IMR-90 (cell line): ENCODE measurements around the gene PPHLN1. TPM values are rescaled to one million over a fixed set of nuclear protein-coding genes. Genes with fewer than 3 reads are reported as not detected.
A peak's percentile ranks its signal among the peaks of the same experiment; 100 is the strongest.

Experiments used
- ATAC-seq: fragments of 200-7000 bp; cut with Tn5 transposase; 2 replicates; pipeline ENCODE4 v1.9.1; 2020; ENCODE audit warnings: low read depth, mild to moderate bottlenecking, moderate library complexity
- BruUV-seq: library from RNA; stranded (reverse); fragments of 400-500 nt; replicated peaks from 2 replicates; lab custom pipeline; 2021; lab: Mats Ljungman, UMichigan
- CTCF ChIA-PET: fragments of 300-600 bp; formaldehyde crosslinking; extraction: SDS; loops from one replicate; lab custom pipeline; 2021; ENCODE audit warnings: antibody characterized with exemption; lab: Yijun Ruan, JAX
- POLR2A ChIA-PET: fragments of 300-600 bp; sonication (Branson Sonifier 250); formaldehyde crosslinking; loops from one replicate; lab custom pipeline; 2022; ENCODE audit warnings: antibody characterized with exemption; ENCODE audit not compliant: unreplicated experiment; lab: Charles Lee
- DNase-seq: peaks from one replicate; pipeline ENCODE4 v3.0.0; 2013
- H2AFZ ChIP-seq: replicated peaks from 2 replicates; pipeline ENCODE3; 2013; ENCODE audit warnings: low read length, mild to moderate bottlenecking; ENCODE audit not compliant: poor library complexity
- H2AK5ac ChIP-seq: 2 replicates; pipeline ENCODE4 v1.6.1; 2013; ENCODE audit warnings: low read depth, low read length, inconsistent platforms
- H2AK9ac ChIP-seq: replicated peaks from 2 replicates; pipeline ENCODE3; 2013; ENCODE audit warnings: mild to moderate bottlenecking, low read depth, low read length, moderate library complexity; ENCODE audit not compliant: poor library complexity
- H2BK120ac ChIP-seq: 2 replicates; pipeline ENCODE4 v1.6.1; 2013; ENCODE audit warnings: low read depth, low read length, inconsistent platforms
- H2BK15ac ChIP-seq: 3 replicates; pipeline ENCODE4 v1.6.1; 2013; ENCODE audit warnings: low read depth, low read length, inconsistent platforms
- H2BK20ac ChIP-seq: 2 replicates; pipeline ENCODE4 v1.6.1; 2013; ENCODE audit warnings: low read depth, mild to moderate bottlenecking, inconsistent platforms, low read length, moderate library complexity
- H2BK5ac ChIP-seq: 2 replicates; pipeline ENCODE4 v1.6.1; 2013; ENCODE audit warnings: mild to moderate bottlenecking, low read depth, low read length, inconsistent platforms; ENCODE audit not compliant: poor library complexity, severe bottlenecking
- H3K14ac ChIP-seq: replicated peaks from 2 replicates; pipeline ENCODE4 v1.6.1; 2013; ENCODE audit warnings: low read depth, low read length, inconsistent platforms
- H3K18ac ChIP-seq: 2 replicates; pipeline ENCODE4 v1.6.1; 2013; ENCODE audit warnings: low read depth, low read length, control low read depth
- H3K23ac ChIP-seq: 2 replicates; pipeline ENCODE4 v1.6.1; 2013; ENCODE audit warnings: low read depth, low read length, inconsistent platforms
- H3K27ac ChIP-seq: 2 replicates; pipeline ENCODE4 v1.5.1; 2013; ENCODE audit warnings: mild to moderate bottlenecking, control low read depth, low read length; ENCODE audit not compliant: insufficient read depth
- H3K27me3 ChIP-seq: 2 replicates; pipeline ENCODE4 v1.6.1; 2013; ENCODE audit warnings: low read length; ENCODE audit not compliant: control insufficient read depth, insufficient read depth
- H3K36me3 ChIP-seq: 2 replicates; pipeline ENCODE4 v1.6.1; 2013; ENCODE audit warnings: low read length, mixed read lengths; ENCODE audit not compliant: control insufficient read depth, insufficient read depth
- H3K4ac ChIP-seq: 2 replicates; pipeline ENCODE4 v1.6.1; 2013; ENCODE audit warnings: low read depth, low read length, inconsistent platforms
- H3K4me1 ChIP-seq: 2 replicates; pipeline ENCODE4 v1.6.1; 2013; ENCODE audit warnings: low read length, mixed read lengths; ENCODE audit not compliant: control insufficient read depth, insufficient read depth
- H3K4me2 ChIP-seq: 2 replicates; pipeline ENCODE4 v1.6.1; 2013; ENCODE audit warnings: low read depth, mild to moderate bottlenecking, control low read depth, low read length, moderate library complexity
- H3K4me3 ChIP-seq: 2 replicates; pipeline ENCODE4 v1.5.1; 2013; ENCODE audit warnings: low read depth, mild to moderate bottlenecking, control low read depth, low read length, moderate library complexity; ENCODE audit not compliant: insufficient read depth
- H3K56ac ChIP-seq: 2 replicates; pipeline ENCODE4 v1.6.1; 2013; ENCODE audit warnings: low read length, inconsistent platforms; ENCODE audit not compliant: insufficient read depth; ENCODE audit errors: extremely low read depth
- H3K79me1 ChIP-seq, 2 experiments: 2 replicates each; pipeline ENCODE4 v1.6.1; 2013; ENCODE audit warnings: low read length in 2 of 2, inconsistent platforms in 1 of 2, low read depth in 1 of 2
- H3K9ac ChIP-seq: 2 replicates; pipeline ENCODE4 v1.6.1; 2013; ENCODE audit warnings: low read depth, low read length, control low read depth
- H3K9me1 ChIP-seq: 2 replicates; pipeline ENCODE4 v1.6.1; 2013; ENCODE audit warnings: low read length, inconsistent platforms; ENCODE audit not compliant: insufficient read depth
- H3K9me3 ChIP-seq: 2 replicates; pipeline ENCODE4 v1.6.1; 2013; ENCODE audit warnings: low read length; ENCODE audit not compliant: control insufficient read depth, insufficient read depth
- H4K20me1 ChIP-seq: 2 replicates; pipeline ENCODE4 v1.6.1; 2013; ENCODE audit warnings: low read length, inconsistent platforms; ENCODE audit not compliant: insufficient read depth
- H4K5ac ChIP-seq: 2 replicates; pipeline ENCODE4 v1.6.1; 2013; ENCODE audit warnings: mild to moderate bottlenecking, low read depth, low read length, control low read depth
- H4K8ac ChIP-seq, 2 experiments: 2 replicates each; pipeline ENCODE4 v1.6.1; 2013; ENCODE audit warnings: low read depth in 2 of 2, low read length in 2 of 2, control low read depth in 1 of 2, inconsistent platforms in 1 of 2
- H4K91ac ChIP-seq: 2 replicates; pipeline ENCODE4 v1.6.1; 2013; ENCODE audit warnings: low read depth, low read length, inconsistent platforms; ENCODE audit not compliant: insufficient read depth
- BHLHE40 ChIP-seq: fragments of 150-350 bp; IDR thresholded peaks from 2 replicates; pipeline ENCODE4 v1.6.1; 2016; ENCODE audit warnings: mild to moderate bottlenecking, low read depth, low read length
- CEBPB ChIP-seq: IDR thresholded peaks from 2 replicates; pipeline ENCODE4 v1.6.1; 2012; ENCODE audit warnings: low read depth, low read length, improper control_type of control experiment
- CHD1 ChIP-seq: IDR thresholded peaks from 2 replicates; pipeline ENCODE4 v1.6.1; 2012; ENCODE audit warnings: low read depth, low read length, improper control_type of control experiment
- CTCF ChIP-seq: conservative IDR thresholded peaks from 2 replicates; pipeline ENCODE4 v1.5.1; 2012; ENCODE audit warnings: mild to moderate bottlenecking, low read depth, low read length, improper control_type of control experiment
- ELK1 ChIP-seq: fragments of 150-350 bp; IDR thresholded peaks from 2 replicates; pipeline ENCODE4 v1.6.1; 2016; ENCODE audit warnings: low read depth, mild to moderate bottlenecking, low read length, moderate library complexity, borderline replicate concordance
- MAFK ChIP-seq: IDR thresholded peaks from 2 replicates; pipeline ENCODE4 v1.6.1; 2012; ENCODE audit warnings: low read depth, low read length, improper control_type of control experiment
- MXI1 ChIP-seq: IDR thresholded peaks from 2 replicates; pipeline ENCODE4 v1.6.1; 2012; ENCODE audit warnings: low read depth, mild to moderate bottlenecking, low read length, moderate library complexity, borderline replicate concordance
- NFE2L2 ChIP-seq: fragments of 150-350 bp; IDR thresholded peaks from 2 replicates; pipeline ENCODE4 v1.6.1; 2016; ENCODE audit warnings: low read depth, mild to moderate bottlenecking, low read length
- POLR2A ChIP-seq: IDR thresholded peaks from 2 replicates; pipeline ENCODE4 v1.6.1; 2012; ENCODE audit warnings: mild to moderate bottlenecking, low read depth, low read length
- RCOR1 ChIP-seq: IDR thresholded peaks from 2 replicates; pipeline ENCODE4 v1.6.1; 2012; ENCODE audit warnings: mild to moderate bottlenecking, low read length, improper control_type of control experiment; ENCODE audit not compliant: insufficient replicate concordance
- RFX5 ChIP-seq: IDR thresholded peaks from 2 replicates; pipeline ENCODE4 v1.8.0; 2012; ENCODE audit warnings: low read depth, mild to moderate bottlenecking, low read length, moderate library complexity
- SMC3 ChIP-seq: fragments of 150-350 bp; IDR thresholded peaks from 2 replicates; pipeline ENCODE4 v1.6.1; 2016; ENCODE audit warnings: low read depth, mild to moderate bottlenecking, antibody characterized with exemption, low read length, moderate library complexity
- WGBS, 2 experiments: methylation state at CpG; one replicate each; pipeline versions ENCODE4 v1.1.5 to v1.1.7; 2013; ENCODE audit warnings: missing lambda C conversion rate in 2 of 2; ENCODE audit not compliant: insufficient read length in 1 of 2; ENCODE audit errors: extremely low coverage in 2 of 2; 5-methylcytosine and 5-hydroxymethylcytosine counted together
- dilution Hi-C: fragments of 300-500 bp; cut with HindIII; formaldehyde crosslinking; loops from one replicate; pipeline ENCODE4 v1.14.3; 2018; ENCODE audit warnings: low sequenced_read_pairs; ENCODE audit not compliant: unreplicated experiment
- in situ Hi-C: fragments of 300-500 bp; cut with MboI; formaldehyde crosslinking; loops from 3 replicates; pipeline ENCODE4 v1.14.3; 2019; ENCODE audit warnings: low sequenced_read_pairs, inconsistent platforms, mixed read lengths
- intact Hi-C: fragments of 100-400 bp; cut with micrococcal nuclease; formaldehyde crosslinking; loops from 2 replicates; pipeline ENCODE4 v1.10.0; 2022
- polyA plus RNA-seq, 3 experiments: library from polyadenylated mRNA; depleted of rRNA; stranded (reverse); fragments of >200 nt; gene quantifications; 2 replicates each; pipeline ENCODE4 v1.2.3, GENCODE V29; 2012; ENCODE audit warnings: low replicate concordance in 1 of 3
- total RNA-seq: library from RNA; depleted of rRNA; stranded (reverse); fragments of >200 nt; gene quantifications from 2 replicates; pipeline ENCODE4 v1.2.3, GENCODE V29; 2012

Gene PPHLN1
- total and polyA plus RNA-seq, 2 of the 4 experiments (the other 2 are of a cell fraction) = 50.7 to 54.3 TPM

GRCh38 chr12:42468341-42468821 lies 142.4 kb downstream of the PPHLN1 start:
- Histone ChIP-seq H4K5ac (no peak overlapping the region), H3K9ac (no peak overlapping the region), H2BK5ac (no peak overlapping the region), H3K9me1 (peaks cover 11% of the 10 kb centered on the region; the same call in 1 of the 2 replicates), H3K56ac (no peak overlapping the region), H3K4me3 (no peak overlapping the region), H2AK9ac (no peak overlapping the region), H2AFZ (no peak overlapping the region), H4K8ac (no peak overlapping the region), H3K27ac (peak overlapping the region; percentile 22; the same call in 1 of the 2 replicates), H3K36me3 (peaks cover 32% of the 10 kb centered on the region), H4K91ac (no peak overlapping the region), H3K4ac (no peak overlapping the region), H3K14ac (no peak overlapping the region; the same call in 1 of the 2 replicates), H4K20me1 (no peaks in the 10 kb centered on the region), H2AK5ac (no peak overlapping the region), H3K79me1 (peaks cover 3 to 54% of the 10 kb centered on the region in 2 experiments; a peak in 3 of 4 replicates), H3K18ac (no peak overlapping the region), H3K23ac (no peak overlapping the region), H2BK120ac (no peak overlapping the region), H2BK15ac (no peak overlapping the region), H3K4me1 (peaks cover 6% of the 10 kb centered on the region), H3K9me3 (no peaks in the 10 kb centered on the region), H3K27me3 (no peaks in the 10 kb centered on the region), H3K4me2 (no peak overlapping the region), H2BK20ac (no peak overlapping the region)
- WGBS, 2 experiments = no CpG with 5 or more reads among the region's 9 CpGs
- intact Hi-C loops = no loop called here
- dilution Hi-C loops = no loop called here
- POLR2A ChIA-PET = no interaction called here
- ATAC-seq = no peak
- in situ Hi-C loops = no loop called here
- no peak for DNase-seq
- TF ChIP-seq CEBPB (no peak), CHD1 (no peak), CTCF (no peak), RFX5 (no peak), RCOR1 (no peak), MXI1 (no peak), NFE2L2 (no peak), MAFK (no peak), BHLHE40 (no peak), ELK1 (no peak), POLR2A (no peak), SMC3 (no peak)
- BruUV-seq = no TSS peak
- CTCF ChIA-PET = no interaction called here
